Activated effector memory CD4-positive, alpha-beta T cell treated with Interleukin-2 at 50 U/mL for 16 hours (primary cell): ENCODE data around the gene ZNF507.
A peak's percentile ranks its signal among the peaks of the same experiment; 100 is the strongest.
"Not testable (repeated sequence)": the region's sequence is repeated elsewhere in the genome, so short reads cannot be mapped to it uniquely, and the experiment has no call there.

Source experiments
- DNase-seq: peaks from one replicate; pipeline ENCODE4 v3.0.0-alpha.2; 2020

The ZNF507 gene

DNA sequence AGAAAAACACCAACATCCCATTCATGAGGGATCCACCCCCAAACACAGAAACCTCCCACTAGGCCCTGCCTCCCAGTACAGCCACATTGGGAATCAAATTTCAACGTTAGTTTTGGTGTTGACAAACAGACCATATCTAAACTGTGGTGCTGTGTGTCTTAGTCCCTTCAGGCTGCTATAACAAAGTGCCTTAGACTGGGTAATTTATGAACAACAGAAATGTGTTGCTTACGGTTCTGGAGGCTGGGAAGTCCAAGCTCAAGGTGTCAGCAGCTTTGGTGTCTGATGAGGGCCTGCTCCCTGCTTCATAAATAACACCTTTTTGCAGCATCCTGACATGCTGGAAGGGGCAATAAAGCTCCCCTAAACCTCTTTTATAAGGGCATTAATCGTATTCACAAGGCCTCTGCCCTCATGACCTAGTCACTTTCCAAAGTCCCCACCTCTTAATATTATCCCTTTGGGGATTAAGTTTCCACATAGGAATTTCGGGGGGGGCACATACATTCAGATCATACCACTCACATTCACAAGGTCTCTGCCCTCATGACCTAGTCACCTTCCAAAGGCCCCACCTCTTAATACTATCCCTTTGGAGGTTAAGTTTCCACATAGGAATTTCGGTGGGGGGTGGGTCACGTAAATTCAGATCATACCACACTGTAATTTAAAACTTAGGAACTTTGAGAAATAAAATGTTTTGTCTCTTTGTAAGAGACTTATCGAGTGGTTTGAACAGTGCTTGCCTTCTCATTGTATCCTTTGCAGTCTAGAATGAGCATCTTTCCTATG is 27.5 kb downstream of the ZNF507 start:
- no peak for DNase-seq

GRCh38 chr19:32373585-32374295 is 28.3 kb downstream of the ZNF507 start:
- DNase-seq, result no peak

- DNase-seq, result not testable (repeated sequence)
These were observed 29.0 kb downstream of the ZNF507 start for GRCh38 chr19:32374362-32374761.

DNA sequence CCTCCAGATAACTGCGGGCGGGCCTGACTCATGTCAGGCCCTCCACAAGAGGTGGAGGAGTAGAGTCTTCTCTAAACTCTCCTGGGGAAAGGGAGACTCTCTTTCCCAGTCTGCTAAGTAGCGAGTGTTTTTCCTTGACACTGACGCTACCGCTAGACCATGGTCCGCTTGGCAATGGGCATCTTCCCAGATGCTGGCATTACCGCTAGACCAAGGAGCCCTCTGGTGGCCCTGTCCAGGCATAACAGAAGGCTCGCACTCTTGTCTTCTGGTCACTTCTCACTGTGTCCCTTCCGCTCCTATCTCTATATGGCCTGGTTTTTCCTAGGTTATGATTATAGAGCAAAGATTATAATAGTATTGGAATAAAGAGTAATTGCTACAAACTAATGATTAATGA is 31.7 kb downstream of the ZNF507 start:
- not testable (repeated sequence) for DNase-seq

GRCh38 chr19:32380269-32380668 is 34.9 kb downstream of the ZNF507 start:
- DNase-seq, result no peak

GRCh38 chr19:32387701-32388392 is 42.4 kb downstream of the ZNF507 start:
- no peak for DNase-seq

- DNase-seq, result no peak
These were observed 43.0 kb downstream of the ZNF507 start for GRCh38 chr19:32388393-32388855.

DNA sequence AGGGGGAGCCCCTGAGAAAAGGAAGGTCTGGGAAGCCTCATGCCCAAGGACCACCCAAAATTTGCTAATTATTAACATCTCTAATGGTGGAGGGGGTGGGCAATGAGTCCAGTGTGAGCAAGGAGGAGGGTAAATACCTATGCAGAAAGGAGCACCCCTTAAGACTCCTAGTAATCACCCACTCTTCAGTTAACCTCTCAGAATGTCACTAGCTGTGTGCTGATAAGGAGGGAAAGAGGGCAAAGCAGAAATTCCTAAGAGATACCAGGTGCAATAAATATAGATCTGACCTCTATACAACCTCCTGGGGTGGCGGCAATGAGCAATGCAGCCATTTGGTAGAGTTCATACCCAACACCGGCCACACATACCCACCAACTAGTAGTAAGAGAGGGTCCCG is 47.5 kb downstream of the ZNF507 start:
- DNase-seq, result no peak

GRCh38 chr19:32396046-32396652 is 50.7 kb downstream of the ZNF507 start:
- DNase-seq, result no peak

DNA sequence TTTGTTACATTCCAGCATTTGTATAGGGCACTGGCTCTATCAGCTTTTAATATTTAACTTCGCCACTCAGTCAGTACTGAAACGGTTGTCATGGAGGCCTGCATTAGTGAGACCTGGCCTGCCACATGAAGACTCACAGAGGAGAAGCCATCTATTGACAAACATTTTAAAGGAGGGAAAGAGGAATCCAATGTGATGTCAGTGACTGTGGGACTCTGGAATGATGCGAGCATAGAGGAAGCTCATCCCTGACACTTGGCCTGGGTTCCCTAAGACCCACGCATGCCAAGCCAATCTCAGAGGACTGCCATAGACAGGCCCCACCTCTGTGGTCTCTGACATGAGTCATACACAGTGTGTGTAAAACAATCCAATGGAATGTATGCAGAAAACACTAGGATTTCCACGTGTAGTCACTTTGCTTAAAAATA is 52.3 kb downstream of the ZNF507 start:
- DNase-seq, result no peak

DNA sequence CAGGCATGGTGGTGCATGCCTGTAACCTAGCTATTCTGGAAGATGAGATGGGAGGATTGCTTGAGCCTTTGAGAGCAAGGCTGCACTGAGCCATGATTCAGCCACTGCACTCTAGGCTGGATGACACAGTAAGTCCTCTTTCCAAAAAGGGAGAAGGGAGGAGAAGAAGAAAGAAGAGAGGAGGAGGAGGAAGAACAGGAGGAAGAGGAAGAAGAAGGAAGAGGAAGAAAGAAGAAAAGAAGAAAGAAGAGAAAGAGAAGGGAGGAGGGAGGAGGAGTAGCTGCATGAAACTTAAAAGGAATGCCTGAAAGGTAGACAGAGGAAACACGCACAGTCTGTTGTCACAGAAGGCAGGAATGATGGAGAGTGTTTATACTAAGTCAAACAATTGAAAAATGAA is 56.6 kb downstream of the ZNF507 start:
- DNase-seq, result no peak

GRCh38 chr19:32403291-32403995 is 58.0 kb downstream of the ZNF507 start:
- DNase-seq, result no peak

- no peak for DNase-seq
These were observed 59.0 kb downstream of the ZNF507 start for GRCh38 chr19:32404213-32404932.

GRCh38 chr19:32404933-32405430 is 59.6 kb downstream of the ZNF507 start:
- no peak for DNase-seq

- peak; percentile 82 for DNase-seq
These were observed 60.2 kb downstream of the ZNF507 start, which contains the start of gene DPY19L3 for GRCh38 chr19:32405431-32406160. Gene DPY19L3 (plus strand): TSS chr19:32405770. CDS start chr19:32408254, 2,484 bp downstream.

- no peak for DNase-seq
These were observed 61.0 kb downstream of the ZNF507 start for GRCh38 chr19:32406161-32407003.

DNA sequence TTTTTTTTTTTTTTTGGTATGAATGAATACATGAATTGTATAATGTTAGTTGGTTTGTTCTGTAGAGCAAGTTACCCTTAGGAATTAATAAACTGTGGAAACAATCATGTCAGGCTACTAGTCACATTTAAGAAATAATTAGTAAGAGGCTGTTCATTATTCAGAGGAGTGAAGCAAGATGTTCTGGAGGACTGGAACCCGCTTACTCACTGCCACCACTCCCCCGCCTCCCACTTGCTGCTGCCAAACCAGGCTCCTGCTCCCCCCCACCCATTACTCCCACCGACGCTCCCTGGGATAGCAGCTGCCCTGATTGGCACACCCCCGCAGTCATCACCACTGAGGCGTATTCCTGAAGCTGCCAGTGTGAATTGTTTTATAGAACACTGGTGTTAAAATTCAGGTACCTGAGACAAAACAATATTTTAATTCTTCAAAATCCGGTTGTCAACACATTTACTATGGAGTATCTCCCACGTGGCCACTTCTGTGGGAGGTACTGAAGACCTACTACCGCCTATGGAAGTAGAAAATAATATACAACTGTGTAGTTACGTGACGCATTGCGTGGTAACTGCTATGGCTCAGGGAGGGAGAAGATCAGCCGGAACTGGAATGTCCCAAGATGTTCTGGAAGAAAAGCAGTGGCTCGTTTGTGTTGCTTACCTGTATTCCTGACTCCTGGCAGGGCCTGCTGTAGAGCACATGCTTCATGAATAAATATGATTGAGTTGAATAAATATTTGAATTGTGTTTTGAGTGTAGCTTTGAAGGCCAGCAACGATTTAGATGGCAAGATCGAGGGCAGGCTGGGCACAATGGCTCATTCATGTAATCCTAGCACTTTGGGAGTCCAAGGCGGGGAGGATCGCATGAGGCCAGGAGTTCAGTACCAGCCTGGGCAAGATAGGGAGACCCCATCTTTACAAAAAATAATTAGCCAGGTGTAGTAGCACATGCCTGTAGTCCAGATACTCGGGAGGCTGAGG is 61.9 kb downstream of the ZNF507 start:
- DNase-seq, result no peak

DNA sequence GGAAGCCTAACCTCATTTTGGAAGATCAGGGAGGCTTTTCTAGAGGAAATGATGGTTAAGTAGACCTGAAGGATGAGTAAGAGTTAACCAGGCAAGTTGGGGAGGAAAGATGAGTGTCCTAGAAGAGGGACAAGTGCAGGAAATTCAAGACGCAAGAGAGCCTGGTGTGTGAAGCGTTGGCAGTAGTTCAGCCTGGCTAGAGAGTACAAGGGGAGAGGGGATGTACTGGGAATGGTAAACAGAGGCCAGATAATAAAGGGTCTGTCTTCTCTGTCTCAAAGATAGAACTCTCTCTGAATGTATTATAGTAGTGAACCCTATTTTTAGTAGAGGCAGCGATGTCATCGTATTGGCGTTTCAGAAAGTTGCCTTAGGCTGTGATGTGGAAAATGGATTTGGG is 69.8 kb downstream of the ZNF507 start:
- DNase-seq, result no peak
